Choroid plexus epithelial cell (primary cell): ENCODE results near the gene VEZT.
"Not testable (repeated sequence)": the region's sequence is repeated elsewhere in the genome, so short reads cannot be mapped to it uniquely, and the experiment has no call there.

Experiments used
- DNase-seq: peaks from one replicate; pipeline ENCODE4 v3.0.0-alpha.2; 2010; ENCODE audit warnings: low read depth
- H3K4me3 ChIP-seq: 2 replicates; pipeline ENCODE4 v1.5.1; 2011; ENCODE audit warnings: low read depth, mild to moderate bottlenecking, control low read depth, low read length, moderate library complexity
- CTCF ChIP-seq: conservative IDR thresholded peaks from 2 replicates; pipeline ENCODE4 v1.5.1; 2011; ENCODE audit warnings: low read depth, mild to moderate bottlenecking, control low read depth, inconsistent platforms, low read length, moderate library complexity

The VEZT gene

GRCh38 chr12:95286713-95287112, 69.1 kb downstream of the VEZT start:
- no peak for TF ChIP-seq CTCF
- no peak for DNase-seq

GRCh38 chr12:95291501-95291900, 73.9 kb downstream of the VEZT start:
- DNase-seq = no peak
- no peak for TF ChIP-seq CTCF
- no peak overlapping the region for H3K4me3 ChIP-seq

More at GRCh38 chr12:95286713-95287112, 69.1 kb downstream of the VEZT start:
- no peak overlapping the region for H3K4me3 ChIP-seq

- no peak for DNase-seq
- no peak overlapping the region for H3K4me3 ChIP-seq
- TF ChIP-seq CTCF = no peak
Observed at GRCh38 chr12:95298916-95299315, 81.3 kb downstream of the VEZT start.

GRCh38 chr12:95300286-95300685, 82.7 kb downstream of the VEZT start:
- H3K4me3 ChIP-seq = no peak overlapping the region
- DNase-seq = no peak
- TF ChIP-seq CTCF = no peak

- DNase-seq = peak; percentile 48
- TF ChIP-seq CTCF = no peak
- H3K4me3 ChIP-seq = no peak overlapping the region
Observed at GRCh38 chr12:95303476-95303875, 85.9 kb downstream of the VEZT start.

- no peak for TF ChIP-seq CTCF
- H3K4me3 ChIP-seq = no peak overlapping the region
- DNase-seq = peak; percentile 54
Observed at GRCh38 chr12:95304673-95305198, 87.1 kb downstream of the VEZT start.

GRCh38 chr12:95312656-95313055, 95.0 kb downstream of the VEZT start:
- no peak for DNase-seq
- H3K4me3 ChIP-seq = no peak overlapping the region
- no peak for TF ChIP-seq CTCF

- not testable (repeated sequence) for H3K4me3 ChIP-seq, DNase-seq
Observed at GRCh38 chr12:95314756-95315155, 97.1 kb downstream of the VEZT start.
